ENCODE measurements around the gene MACROD2. TPM values are rescaled to one million over a fixed set of nuclear protein-coding genes. Genes with fewer than 3 reads are reported as not detected.
A peak's percentile ranks its signal among the peaks of the same experiment; 100 is the strongest.

MACROD2 gene
- total RNA-seq, 1 donor from 2014 or later = 2.4 TPM

GRCh38 chr20:14581731-14582130 is 586.4 kb downstream of the MACROD2 start:
- no peak for DNase-seq (ENCODE audit: low read depth)
- Mint-ChIP-seq H3K4me1 (ENCODE audit: low read depth, unreplicated experiment) (peaks cover 9% of the 10 kb centered on the region), H3K36me3 (ENCODE audit: low read depth, unreplicated experiment) (no peaks in the 10 kb centered on the region), H3K27ac (ENCODE audit: unreplicated experiment) (peak overlapping the region; percentile 21), H3K9me3 (ENCODE audit: unreplicated experiment) (no peaks in the 10 kb centered on the region), H3K4me3 (ENCODE audit: unreplicated experiment) (no peak overlapping the region), H3K27me3 (ENCODE audit: low read depth, unreplicated experiment) (no peaks in the 10 kb centered on the region)
- Histone ChIP-seq H3K4me1 (ENCODE audit: insufficient read depth, low read length) (no peaks in the 10 kb centered on the region), H3K27me3 (ENCODE audit: insufficient read depth, low read length) (no peaks in the 10 kb centered on the region), H3K4me2 (ENCODE audit: low read length) (no peak overlapping the region), H4K20me1 (ENCODE audit: insufficient read depth, low read length) (no peaks in the 10 kb centered on the region), H3K4me3 (ENCODE audit: insufficient read depth, low read depth, low read length) (no peak overlapping the region), H3K36me3 (ENCODE audit: insufficient read depth, low read length) (no peaks in the 10 kb centered on the region), H2AFZ (ENCODE audit: low read depth, low read length) (no peak overlapping the region), H3K27ac (ENCODE audit: low read depth, low read length) (no peak overlapping the region), H3K79me2 (ENCODE audit: insufficient read depth, low read length) (no peaks in the 10 kb centered on the region), H3K9me3 (ENCODE audit: insufficient read depth, low read depth, low read length) (no peaks in the 10 kb centered on the region), H3K9ac (ENCODE audit: low read length) (no peak overlapping the region)
- TF ChIP-seq EZH2 (IDR thresholded peaks at IDR 0.05; ENCODE audit: insufficient read depth, low read length) (no peak), CTCF (IDR thresholded peaks at IDR 0.05; ENCODE audit: insufficient read depth, low read depth, low read length) (no peak)
- no peak for FAIRE-seq

GRCh38 chr20:14582855-14583254 is 587.5 kb downstream of the MACROD2 start:
- Histone ChIP-seq H3K36me3 (ENCODE audit: insufficient read depth, low read length) (no peaks in the 10 kb centered on the region), H4K20me1 (ENCODE audit: insufficient read depth, low read length) (no peaks in the 10 kb centered on the region), H3K4me1 (ENCODE audit: insufficient read depth, low read length) (no peaks in the 10 kb centered on the region), H3K27ac (ENCODE audit: low read depth, low read length) (no peak overlapping the region), H3K9me3 (ENCODE audit: insufficient read depth, low read depth, low read length) (no peaks in the 10 kb centered on the region), H3K9ac (ENCODE audit: low read length) (no peak overlapping the region), H3K79me2 (ENCODE audit: insufficient read depth, low read length) (no peaks in the 10 kb centered on the region), H3K4me2 (ENCODE audit: low read length) (no peak overlapping the region), H2AFZ (ENCODE audit: low read depth, low read length) (no peak overlapping the region), H3K4me3 (ENCODE audit: insufficient read depth, low read depth, low read length) (no peak overlapping the region), H3K27me3 (ENCODE audit: insufficient read depth, low read length) (no peaks in the 10 kb centered on the region)
- DNase-seq (ENCODE audit: low read depth) (no peak), FAIRE-seq (no peak)
- H3K27me3 Mint-ChIP-seq (ENCODE audit: low read depth, unreplicated experiment) = no peaks in the 10 kb centered on the region
- H3K4me1 Mint-ChIP-seq (ENCODE audit: low read depth, unreplicated experiment) = peaks cover 9% of the 10 kb centered on the region
- TF ChIP-seq EZH2 (IDR thresholded peaks at IDR 0.05; ENCODE audit: insufficient read depth, low read length) (no peak), CTCF (IDR thresholded peaks at IDR 0.05; ENCODE audit: insufficient read depth, low read depth, low read length) (no peak)
- no peak overlapping the region for H3K27ac Mint-ChIP-seq (ENCODE audit: unreplicated experiment)
- H3K9me3 Mint-ChIP-seq (ENCODE audit: unreplicated experiment) = no peaks in the 10 kb centered on the region
- H3K36me3 Mint-ChIP-seq (ENCODE audit: low read depth, unreplicated experiment) = no peaks in the 10 kb centered on the region
- H3K4me3 Mint-ChIP-seq (ENCODE audit: unreplicated experiment) = no peak overlapping the region

- no peaks in the 10 kb centered on the region for H3K9me3 ChIP-seq (ENCODE audit: insufficient read depth, low read depth, low read length)
- no peak for DNase-seq (ENCODE audit: low read depth)
- H3K27ac ChIP-seq (ENCODE audit: low read depth, low read length) = no peak overlapping the region
- no peak for TF ChIP-seq EZH2 (IDR thresholded peaks at IDR 0.05; ENCODE audit: insufficient read depth, low read length)
- TF ChIP-seq CTCF (IDR thresholded peaks at IDR 0.05; ENCODE audit: insufficient read depth, low read depth, low read length) = no peak
- FAIRE-seq = no peak
- Mint-ChIP-seq H3K9me3 (ENCODE audit: unreplicated experiment) (no peaks in the 10 kb centered on the region), H3K4me3 (ENCODE audit: unreplicated experiment) (no peak overlapping the region), H3K27me3 (ENCODE audit: low read depth, unreplicated experiment) (no peaks in the 10 kb centered on the region), H3K36me3 (ENCODE audit: low read depth, unreplicated experiment) (no peaks in the 10 kb centered on the region), H3K27ac (ENCODE audit: unreplicated experiment) (no peak overlapping the region), H3K4me1 (ENCODE audit: low read depth, unreplicated experiment) (peaks cover 9% of the 10 kb centered on the region)
- no peak overlapping the region for H3K4me2 ChIP-seq (ENCODE audit: low read length)
- H3K4me3 ChIP-seq (ENCODE audit: insufficient read depth, low read depth, low read length) = no peak overlapping the region
- H3K9ac ChIP-seq (ENCODE audit: low read length) = no peak overlapping the region
- no peak overlapping the region for H2AFZ ChIP-seq (ENCODE audit: low read depth, low read length)
- H4K20me1 ChIP-seq (ENCODE audit: insufficient read depth, low read length) = no peaks in the 10 kb centered on the region
- no peaks in the 10 kb centered on the region for H3K27me3 ChIP-seq (ENCODE audit: insufficient read depth, low read length)
- H3K79me2 ChIP-seq (ENCODE audit: insufficient read depth, low read length) = no peaks in the 10 kb centered on the region
- H3K4me1 ChIP-seq (ENCODE audit: insufficient read depth, low read length) = no peaks in the 10 kb centered on the region
- H3K36me3 ChIP-seq (ENCODE audit: insufficient read depth, low read length) = no peaks in the 10 kb centered on the region
Observed at GRCh38 chr20:14583413-14583812, 588.1 kb downstream of the MACROD2 start.
